Tibial nerve (tissue), 3 donors: ENCODE results near the gene IL1RL1.

Experiments used
- POLR2A ChIP-seq, 2 donors: fragments of 450-650 bp; IDR thresholded peaks; one replicate each; pipeline ENCODE4 v1.6.1; 2017; ENCODE audit warnings: antibody characterized with exemption in 2 of 2, mild to moderate bottlenecking in 2 of 2, moderate library complexity in 2 of 2
- TF ChIP-seq, protein P1 (sequence below), 5 experiments: fragments of 200-600 bp in 3 of 5; fragments of 450-650 bp in 2 of 5; sonication (generic) in 3 of 5; IDR thresholded peaks; one replicate each; pipeline ENCODE4 v1.5.1; 2016 to 2019; ENCODE audit warnings: antibody characterized with exemption in 5 of 5, mild to moderate bottlenecking in 3 of 5, moderate library complexity in 2 of 5

DNA sequence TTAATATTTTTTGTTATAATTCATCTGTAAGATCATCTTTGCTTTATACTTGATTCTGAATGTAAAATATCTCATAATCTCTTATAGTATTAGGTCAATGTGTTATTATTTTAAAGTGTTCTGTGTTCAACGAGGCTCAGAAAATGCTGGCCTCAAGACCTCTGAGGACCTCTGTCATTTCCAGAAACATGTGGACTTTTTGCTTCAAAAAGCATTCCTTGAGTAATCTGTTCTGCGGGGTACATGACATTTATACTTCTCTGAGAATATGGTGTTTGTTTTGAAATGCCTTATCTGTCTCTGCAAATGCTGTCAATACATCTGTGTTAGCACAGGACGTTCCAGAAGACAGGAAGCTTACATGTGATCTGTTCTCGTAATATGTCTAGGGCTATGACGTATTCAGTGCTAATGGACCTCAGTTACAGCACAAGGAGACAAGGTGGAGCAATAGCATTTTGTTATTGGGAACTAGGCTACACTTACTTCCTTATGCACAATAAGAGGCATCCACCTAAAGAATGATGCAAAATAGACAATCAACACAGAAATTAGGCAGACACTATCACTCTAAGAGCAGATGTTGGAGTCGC, 37.6 kb upstream of the IL1RL1 start:
- TF ChIP-seq, protein P1, sequence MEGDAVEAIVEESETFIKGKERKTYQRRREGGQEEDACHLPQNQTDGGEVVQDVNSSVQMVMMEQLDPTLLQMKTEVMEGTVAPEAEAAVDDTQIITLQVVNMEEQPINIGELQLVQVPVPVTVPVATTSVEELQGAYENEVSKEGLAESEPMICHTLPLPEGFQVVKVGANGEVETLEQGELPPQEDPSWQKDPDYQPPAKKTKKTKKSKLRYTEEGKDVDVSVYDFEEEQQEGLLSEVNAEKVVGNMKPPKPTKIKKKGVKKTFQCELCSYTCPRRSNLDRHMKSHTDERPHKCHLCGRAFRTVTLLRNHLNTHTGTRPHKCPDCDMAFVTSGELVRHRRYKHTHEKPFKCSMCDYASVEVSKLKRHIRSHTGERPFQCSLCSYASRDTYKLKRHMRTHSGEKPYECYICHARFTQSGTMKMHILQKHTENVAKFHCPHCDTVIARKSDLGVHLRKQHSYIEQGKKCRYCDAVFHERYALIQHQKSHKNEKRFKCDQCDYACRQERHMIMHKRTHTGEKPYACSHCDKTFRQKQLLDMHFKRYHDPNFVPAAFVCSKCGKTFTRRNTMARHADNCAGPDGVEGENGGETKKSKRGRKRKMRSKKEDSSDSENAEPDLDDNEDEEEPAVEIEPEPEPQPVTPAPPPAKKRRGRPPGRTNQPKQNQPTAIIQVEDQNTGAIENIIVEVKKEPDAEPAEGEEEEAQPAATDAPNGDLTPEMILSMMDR (IDR thresholded peaks at IDR 0.05), result no peak
- TF ChIP-seq POLR2A (IDR thresholded peaks at IDR 0.05), result no peak
